Measurements from ENCODE around the gene MTARC2.

Gene MTARC2

GRCh38 chr1:220807726-220808125 is 59.6 kb downstream of the MTARC2 start:
- DNase-seq: no peak

- no peak for DNase-seq
Observed at GRCh38 chr1:220808345-220809186, 60.4 kb downstream of the MTARC2 start.

- no peak for DNase-seq
Observed at GRCh38 chr1:220809187-220809550, 61.0 kb downstream of the MTARC2 start.

GRCh38 chr1:220809704-220810103 is 61.6 kb downstream of the MTARC2 start:
- DNase-seq: no peak

GRCh38 chr1:220810179-220810653 is 62.1 kb downstream of the MTARC2 start:
- peak; percentile 64 to 72 for DNase-seq

GRCh38 chr1:220810963-220811362 is 62.8 kb downstream of the MTARC2 start:
- DNase-seq: no peak

- no peak for DNase-seq
Observed at GRCh38 chr1:220811695-220812094, 63.6 kb downstream of the MTARC2 start.

GRCh38 chr1:220812308-220812707 is 64.2 kb downstream of the MTARC2 start:
- no peak for DNase-seq

- DNase-seq: no peak
Observed at GRCh38 chr1:220813013-220813412, 64.9 kb downstream of the MTARC2 start.

GRCh38 chr1:220815409-220815808 is 67.3 kb downstream of the MTARC2 start:
- no peak for DNase-seq

- no peak for DNase-seq
Observed at GRCh38 chr1:220817907-220818306, 69.8 kb downstream of the MTARC2 start.

- no peak for DNase-seq
Observed at GRCh38 chr1:220818421-220819173, 70.5 kb downstream of the MTARC2 start.

- DNase-seq: no peak
Observed at GRCh38 chr1:220819467-220820026, 71.4 kb downstream of the MTARC2 start.

GRCh38 chr1:220824031-220824989 is 76.2 kb downstream of the MTARC2 start:
- DNase-seq: no peak

GRCh38 chr1:220825819-220826551 is 77.9 kb downstream of the MTARC2 start:
- no peak for DNase-seq

- DNase-seq: no peak
Observed at GRCh38 chr1:220826729-220827128, 78.6 kb downstream of the MTARC2 start.

- DNase-seq: no peak
Observed at GRCh38 chr1:220827445-220828178, 79.5 kb downstream of the MTARC2 start.

- no peak for DNase-seq
Observed at GRCh38 chr1:220828179-220828490, 80.0 kb downstream of the MTARC2 start.

GRCh38 chr1:220828950-220829586 is 80.9 kb downstream of the MTARC2 start:
- no peak for DNase-seq

GRCh38 chr1:220833436-220833835 is 85.3 kb downstream of the MTARC2 start:
- DNase-seq: no peak

Data from activated CD4-positive, alpha-beta T cell treated with anti-CD3 and anti-CD28 coated beads, Interleukin-2, amount 50 U/mL, for 48 hours (primary cell).